Ovary (tissue), 9 donors: ENCODE data around the gene NOM1. TPM values are rescaled to one million over a fixed set of nuclear protein-coding genes. Genes with fewer than 3 reads are reported as not detected.
"Not testable (repeated sequence)": the region's sequence is repeated elsewhere in the genome, so short reads cannot be mapped to it uniquely, and the experiment has no call there.

Source experiments
- DNase-seq, 5 donors: peaks; one replicate each; pipeline ENCODE4 v3.0.0-alpha.2; 2019 to 2020
- H3K27ac ChIP-seq, 2 donors: fragments of 200-600 bp; one replicate each; pipeline versions ENCODE4 v1.5.1 to v1.8.0; 2019 to 2022
- H3K27me3 ChIP-seq: fragments of 200-600 bp; one replicate; pipeline ENCODE4 v1.8.0; 2022
- H3K36me3 ChIP-seq: fragments of 200-600 bp; sonication (generic); one replicate; pipeline ENCODE4 v1.5.1; 2019
- H3K4me1 ChIP-seq: one replicate; pipeline ENCODE4 v1.8.1; 2013; ENCODE audit warnings: mild to moderate bottlenecking, moderate library complexity; ENCODE audit not compliant: insufficient read depth
- H3K4me3 ChIP-seq: fragments of 200-600 bp; sonication (generic); one replicate; pipeline ENCODE4 v1.5.1; 2017
- H3K9me3 ChIP-seq, 2 donors: fragments of 200-600 bp in 1 of 2; sonication (generic) in 1 of 2; one replicate each; pipeline versions ENCODE4 v1.5.1 to v1.8.1; 2013 to 2019; ENCODE audit warnings: mild to moderate bottlenecking in 1 of 2, moderate library complexity in 1 of 2
- EP300 ChIP-seq: sonication (generic); formaldehyde crosslinking; IDR thresholded peaks from one replicate; pipeline ENCODE4 v1.6.1; 2017; ENCODE audit warnings: antibody characterized with exemption
- POLR2A ChIP-seq: fragments of 450-650 bp; IDR thresholded peaks from one replicate; pipeline ENCODE4 v1.6.1; 2017; ENCODE audit warnings: antibody characterized with exemption, mild to moderate bottlenecking, moderate library complexity
- WGBS, 3 donors: extraction: QIAGEN DNeasy Blood & Tissue Kit in 1 of 3; methylation state at CpG; one replicate each; pipeline versions ENCODE4 v1.1.5 to v1.1.7; 2013 to 2017; 5-methylcytosine and 5-hydroxymethylcytosine counted together
- intact Hi-C, 4 donors: fragments of 100-400 bp; cut with DNase I; formaldehyde crosslinking; loops; one replicate each; pipeline versions ENCODE4 v1.11.0 to v1.15.1; 2022 to 2023
- polyA plus RNA-seq, 2 donors: library from polyadenylated mRNA; stranded (reverse); fragments of 200-250 nt in 1 of 2; fragments of 350-450 nt in 1 of 2; fragmentation: Illumina TruSeq in 1 of 2; extraction: RNeasy Lipid Tissue Mini Kit (QIAGEN cat#74804) in 1 of 2; gene quantifications; one replicate each; pipeline ENCODE4 v1.2.3, GENCODE V29; 2013 to 2014
- total RNA-seq, 7 donors: library from RNA; depleted of rRNA in 2 of 7; stranded (reverse); fragments of >200 nt in 2 of 7; fragmentation: NEBNext Ultra II Directional in 3 of 7; extraction: Animal tissue kit (Norgen Biotek cat#: 25700) in 3 of 7; gene quantifications; one replicate each; pipeline versions ENCODE4 v1.1.0 to v1.2.4, GENCODE V29; 2016 to 2023
- TF ChIP-seq, protein P1 (sequence below), 3 donors: fragments of 450-650 bp in 2 of 3; fragments of 200-600 bp in 1 of 3; IDR thresholded peaks; one replicate each; pipeline versions ENCODE4 v1.5.1 to v1.8.0; 2016 to 2022; ENCODE audit warnings: antibody characterized with exemption in 3 of 3, mild to moderate bottlenecking in 1 of 3
- donor health status: DM: no; HTN: no; CAD: no; lungs with moderate emphysema.
- donor health status: DM: no; HTN: no; CAD: no.
- donor health status: Bipolar disorder and iron deficiency.
- donor health status: DM: yes; HTN: yes; CAD: no.
- donor health status: DM: no; HTN: no; CAD: no.
- donor health status: DM: yes; HTN: yes; CAD: no.

The NOM1 gene
- total and polyA plus RNA-seq, 9 donors = 7.7 to 26.5 (median 13.8) TPM

DNA sequence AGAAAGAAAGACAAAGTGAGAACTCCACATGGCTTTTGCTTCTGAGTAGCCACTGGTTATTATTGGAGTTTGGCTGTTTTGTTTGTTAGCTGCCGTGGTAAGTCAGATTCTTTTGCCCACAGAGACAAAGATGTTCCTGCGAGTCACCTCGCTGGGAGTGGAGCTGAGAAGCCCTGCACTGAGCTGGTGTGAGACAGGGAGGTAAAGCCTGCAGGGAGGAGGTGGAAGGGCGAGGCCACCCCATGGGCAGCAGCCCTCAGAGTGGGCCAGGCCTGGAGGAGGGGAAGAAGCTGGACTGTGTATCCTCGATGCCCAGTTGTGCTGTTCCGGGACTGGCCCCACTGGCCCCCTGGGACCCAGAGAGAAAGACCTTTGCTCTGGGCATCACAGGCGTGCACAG lies 14.3 kb upstream of the NOM1 start:
- H3K4me3 ChIP-seq = no peak overlapping the region
- intact Hi-C loops = no loop called here
- H3K4me1 ChIP-seq = no peaks in the 10 kb centered on the region
- no peak for DNase-seq
- no peaks in the 10 kb centered on the region for H3K9me3 ChIP-seq
- no peak overlapping the region for H3K27ac ChIP-seq
- H3K36me3 ChIP-seq = no peaks in the 10 kb centered on the region
- TF ChIP-seq EP300 (no peak), POLR2A (no peak)
- TF ChIP-seq, protein P1, sequence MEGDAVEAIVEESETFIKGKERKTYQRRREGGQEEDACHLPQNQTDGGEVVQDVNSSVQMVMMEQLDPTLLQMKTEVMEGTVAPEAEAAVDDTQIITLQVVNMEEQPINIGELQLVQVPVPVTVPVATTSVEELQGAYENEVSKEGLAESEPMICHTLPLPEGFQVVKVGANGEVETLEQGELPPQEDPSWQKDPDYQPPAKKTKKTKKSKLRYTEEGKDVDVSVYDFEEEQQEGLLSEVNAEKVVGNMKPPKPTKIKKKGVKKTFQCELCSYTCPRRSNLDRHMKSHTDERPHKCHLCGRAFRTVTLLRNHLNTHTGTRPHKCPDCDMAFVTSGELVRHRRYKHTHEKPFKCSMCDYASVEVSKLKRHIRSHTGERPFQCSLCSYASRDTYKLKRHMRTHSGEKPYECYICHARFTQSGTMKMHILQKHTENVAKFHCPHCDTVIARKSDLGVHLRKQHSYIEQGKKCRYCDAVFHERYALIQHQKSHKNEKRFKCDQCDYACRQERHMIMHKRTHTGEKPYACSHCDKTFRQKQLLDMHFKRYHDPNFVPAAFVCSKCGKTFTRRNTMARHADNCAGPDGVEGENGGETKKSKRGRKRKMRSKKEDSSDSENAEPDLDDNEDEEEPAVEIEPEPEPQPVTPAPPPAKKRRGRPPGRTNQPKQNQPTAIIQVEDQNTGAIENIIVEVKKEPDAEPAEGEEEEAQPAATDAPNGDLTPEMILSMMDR (IDR thresholded peaks at IDR 0.05) = no peak
- WGBS, 3 donors = 77 to 87% (median 83%) methylated on average over 7 of the region's 7 CpGs
- H3K27me3 ChIP-seq = no peaks in the 10 kb centered on the region

DNA sequence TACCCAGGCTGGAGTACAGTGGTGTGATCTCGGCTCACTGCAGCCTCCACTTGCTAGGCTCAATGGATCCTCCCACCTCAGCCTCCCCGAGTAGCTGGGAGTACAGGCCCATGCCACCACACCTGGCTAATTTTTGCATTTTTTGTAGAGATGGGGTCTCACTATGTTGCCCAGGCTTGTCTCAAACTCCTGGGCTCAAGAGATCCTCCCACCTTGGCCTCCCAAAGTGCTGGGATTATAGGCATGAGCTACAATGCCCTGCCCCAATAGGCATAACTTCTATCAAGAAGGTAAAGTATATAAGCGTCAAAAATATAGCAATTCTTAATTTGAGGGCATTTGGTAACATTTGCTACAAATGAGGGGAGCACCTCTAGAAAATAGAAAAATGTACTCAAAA lies 12.7 kb upstream of the NOM1 start:
- H3K9me3 ChIP-seq, H3K4me1 ChIP-seq, DNase-seq, H3K4me3 ChIP-seq, H3K27me3 ChIP-seq, intact Hi-C loops, H3K36me3 ChIP-seq, H3K27ac ChIP-seq: not testable (repeated sequence)
- 87 to 91% (median 91%) methylated on average over 3 of the region's 3 CpGs for WGBS, 3 donors

DNA sequence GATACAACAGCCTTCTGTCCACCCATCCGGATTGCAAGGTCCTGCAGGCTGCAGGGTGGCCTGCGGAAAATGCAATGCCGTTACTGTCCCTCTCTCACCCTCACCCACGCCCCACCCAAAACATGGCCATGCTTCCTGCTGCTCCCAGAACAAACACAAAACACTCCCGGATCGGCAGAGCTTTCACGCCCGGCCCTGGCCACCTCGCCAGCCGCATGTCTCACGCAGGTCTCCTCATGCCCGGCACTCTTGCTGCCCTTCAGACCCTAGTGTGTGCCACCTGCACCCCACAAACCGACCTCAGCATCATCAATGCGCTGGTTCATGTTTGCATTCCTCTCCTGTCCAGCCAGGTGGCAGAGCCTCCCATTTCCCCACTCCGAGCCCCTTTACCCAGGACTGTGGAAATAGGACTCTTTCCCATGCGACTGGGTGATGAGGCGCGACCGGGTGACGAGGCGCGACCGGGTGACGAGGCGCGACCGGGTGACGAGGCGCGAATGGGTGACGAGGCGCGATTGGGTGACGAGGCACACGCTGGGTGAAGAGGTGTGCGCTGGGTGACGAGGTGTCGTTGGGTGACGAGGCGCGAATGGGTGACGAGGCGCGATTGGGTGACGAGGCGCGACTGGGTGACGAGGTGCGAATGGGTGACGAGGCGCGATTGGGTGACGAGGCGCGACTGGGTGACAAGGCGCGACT lies 8.9 kb upstream of the NOM1 start:
- no peak for DNase-seq
- TF ChIP-seq, protein P1 (IDR thresholded peaks at IDR 0.05) = no peak
- TF ChIP-seq EP300 (no peak), POLR2A (no peak)
- no peak overlapping the region for H3K4me3 ChIP-seq
- no peaks in the 10 kb centered on the region for H3K9me3 ChIP-seq
- H3K36me3 ChIP-seq = no peaks in the 10 kb centered on the region
- H3K4me1 ChIP-seq = no peaks in the 10 kb centered on the region
- 91 to 95% (median 93%) methylated on average over 53 to 57 of the region's 57 CpGs for WGBS, 3 donors
- no peaks in the 10 kb centered on the region for H3K27me3 ChIP-seq
- no peak overlapping the region for H3K27ac ChIP-seq
- intact Hi-C loops = no loop called here

DNA sequence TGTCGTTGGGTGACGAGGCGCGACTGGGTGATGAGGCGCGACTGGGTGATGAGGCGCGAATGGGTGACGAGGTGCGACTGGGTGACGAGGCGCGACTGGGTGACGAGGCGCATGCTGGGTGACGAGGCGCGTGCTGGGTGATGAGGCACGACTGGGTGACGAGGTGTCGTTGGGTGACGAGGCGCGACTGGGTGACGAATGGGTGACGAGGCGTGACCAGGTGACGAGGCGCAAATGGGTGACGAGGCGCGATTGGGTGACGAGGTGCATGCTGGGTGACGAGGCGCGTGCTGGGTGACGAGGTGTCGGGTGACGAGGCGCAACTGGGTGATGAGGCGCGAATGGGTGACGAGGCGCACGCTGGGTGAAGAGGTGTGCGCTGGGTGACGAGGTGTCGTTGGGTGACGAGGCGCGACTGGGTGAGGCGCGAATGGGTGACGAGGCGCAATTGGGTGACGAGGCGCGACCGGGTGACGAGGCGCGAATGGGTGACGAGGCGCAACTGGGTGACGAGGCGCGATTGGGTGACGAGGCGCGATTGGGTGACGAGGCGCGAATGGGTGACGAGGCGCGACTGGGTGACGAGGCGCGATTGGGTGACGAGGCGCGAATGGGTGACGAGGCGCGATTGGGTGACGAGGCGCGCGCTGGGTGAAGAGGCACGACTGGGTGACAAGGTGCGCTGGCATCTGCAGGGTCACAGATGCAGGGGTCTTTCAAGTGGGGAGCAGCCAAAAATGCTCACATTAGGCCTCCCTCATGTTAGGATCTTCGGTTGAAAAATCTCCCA lies 7.9 kb upstream of the NOM1 start:
- no peak for TF ChIP-seq EP300
- TF ChIP-seq, protein P1 (IDR thresholded peaks at IDR 0.05) = no peak
- TF ChIP-seq POLR2A = no peak
- 94 to 96% (median 95%) methylated on average over 92 of the region's 92 CpGs for WGBS, 3 donors

DNA sequence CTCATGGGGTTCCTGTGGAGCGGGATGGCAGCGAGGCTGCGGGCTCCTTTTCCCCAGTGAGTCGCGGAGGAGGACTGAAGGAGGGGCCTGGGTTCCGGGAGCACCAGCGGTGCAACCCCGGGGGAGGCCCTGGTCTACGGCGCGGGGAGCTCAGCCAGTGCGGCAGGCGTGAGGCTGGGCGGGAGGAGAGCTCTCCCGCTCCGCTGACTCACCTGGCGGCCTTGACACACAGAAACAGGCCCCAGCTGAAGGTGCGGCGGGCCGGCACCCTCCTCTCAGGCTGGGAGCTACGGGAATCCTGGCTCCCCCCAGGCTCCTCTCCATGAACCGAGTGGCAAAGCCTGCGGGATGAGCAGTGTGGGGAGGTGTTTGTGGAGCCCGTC lies 6.8 kb upstream of the NOM1 start:
- H3K36me3 ChIP-seq = no peaks in the 10 kb centered on the region
- H3K27ac ChIP-seq = no peak overlapping the region
- no peak for DNase-seq
- intact Hi-C loops = no loop called here
- no peak overlapping the region for H3K4me3 ChIP-seq
- H3K27me3 ChIP-seq = no peaks in the 10 kb centered on the region
- TF ChIP-seq POLR2A (no peak), EP300 (no peak)
- TF ChIP-seq, protein P1 (IDR thresholded peaks at IDR 0.05) = no peak
- H3K9me3 ChIP-seq = no peaks in the 10 kb centered on the region
- 20 to 31% (median 21%) methylated on average over 23 to 24 of the region's 24 CpGs for WGBS, 3 donors
- H3K4me1 ChIP-seq = no peaks in the 10 kb centered on the region

More for the DNA sequence above, 7.9 kb upstream of the NOM1 start:
- no peak overlapping the region for H3K4me3 ChIP-seq
- no peaks in the 10 kb centered on the region for H3K9me3 ChIP-seq
- H3K36me3 ChIP-seq = no peaks in the 10 kb centered on the region
- H3K27ac ChIP-seq = no peak overlapping the region
- H3K4me1 ChIP-seq = no peaks in the 10 kb centered on the region
- DNase-seq = no peak
- H3K27me3 ChIP-seq = no peaks in the 10 kb centered on the region
- intact Hi-C loops = no loop called here
